RPMI7951 (cell line): ENCODE measurements around the gene SRR. TPM values are rescaled to one million over a fixed set of nuclear protein-coding genes. Genes with fewer than 3 reads are reported as not detected.

Experiments used
- DNase-seq: peaks from one replicate; pipeline ENCODE4 v3.0.0-alpha.2; 2012; ENCODE audit warnings: low read depth
- total RNA-seq: library from RNA; depleted of rRNA; stranded (reverse); fragments of >200 nt; shearing (Covaris generic); gene quantifications from 2 replicates; pipeline ENCODE4 v1.2.3, GENCODE V29; 2014; rRNA removed

Gene SRR
- total RNA-seq, 1 experiment from 2014 or later, result 34.4 TPM

GRCh38 chr17:2371183-2372130 lies 67.7 kb downstream of the SRR start:
- no peak for DNase-seq

GRCh38 chr17:2372180-2372579 lies 68.4 kb downstream of the SRR start:
- no peak for DNase-seq

- DNase-seq, result no peak
Observed at GRCh38 chr17:2372681-2373080, 68.9 kb downstream of the SRR start.

GRCh38 chr17:2373179-2373578 lies 69.4 kb downstream of the SRR start:
- no peak for DNase-seq

Other genes starting within 250 kb of the SRR start
- 4.6 and 14.2 TPM in 2 replicates for gene HIC1, start 248.8 kb upstream of the SRR start, total RNA-seq
- 23.4 and 26.1 TPM in 2 replicates for gene SMG6, start 165 bp upstream of the SRR start, total RNA-seq
- gene TSR1, start 32.5 kb downstream of the SRR start, total RNA-seq, result 51.5 and 52.8 TPM in 2 replicates
- gene SGSM2, start 33.6 kb downstream of the SRR start, total RNA-seq, result 9.1 and 9.5 TPM in 2 replicates
- 2.4 and 2.7 TPM in 2 replicates for gene MNT, start 97.1 kb downstream of the SRR start, total RNA-seq
- 19.1 and 23.3 TPM in 2 replicates for gene METTL16, start 207.9 kb downstream of the SRR start, total RNA-seq